Stimulated activated naive B cell treated with anti-CD40 and anti-IgM and Interleukin-4, amounts not matched to agents 10 μg/mL and 1 μg/mL and 100 μg/mL, for 72 hours (primary cell): ENCODE results near the gene FUT7.
"Not testable (repeated sequence)": the region's sequence is repeated elsewhere in the genome, so short reads cannot be mapped to it uniquely, and the experiment has no call there.

ENCODE experiments used
- ATAC-seq, 2 donors: fragments of 150-1000 bp; cut with Tn5 transposase; replicated peaks; 2 replicates each; pipeline ENCODE4 v1.10.0; 2021; ENCODE audit warnings: moderate library complexity in 1 of 2
- DNase-seq: peaks from one replicate; pipeline ENCODE4 v3.0.0; 2021
- H3K27ac Mint-ChIP-seq: one replicate; pipeline ENCODE4 v1.8.0; 2022; ENCODE audit warnings: mild to moderate bottlenecking, mixed read lengths
- H3K27me3 Mint-ChIP-seq, 2 donors: one replicate each; pipeline ENCODE4 v1.8.0; 2022; ENCODE audit warnings: mixed read lengths in 2 of 2
- H3K36me3 Mint-ChIP-seq, 2 donors: one replicate each; pipeline ENCODE4 v1.8.0; 2022; ENCODE audit warnings: mixed read lengths in 2 of 2, mild to moderate bottlenecking in 1 of 2
- H3K4me1 Mint-ChIP-seq, 2 donors: one replicate each; pipeline ENCODE4 v1.8.0; 2022; ENCODE audit warnings: mixed read lengths in 2 of 2, mild to moderate bottlenecking in 1 of 2
- H3K4me3 Mint-ChIP-seq, 2 donors: one replicate each; pipeline ENCODE4 v1.8.0; 2022; ENCODE audit warnings: mild to moderate bottlenecking in 2 of 2, mixed read lengths in 2 of 2, moderate library complexity in 1 of 2
- H3K9me3 Mint-ChIP-seq, 2 donors: one replicate each; pipeline ENCODE4 v1.8.0; 2022; ENCODE audit warnings: mixed read lengths in 2 of 2, mild to moderate bottlenecking in 1 of 2

Gene FUT7

DNA sequence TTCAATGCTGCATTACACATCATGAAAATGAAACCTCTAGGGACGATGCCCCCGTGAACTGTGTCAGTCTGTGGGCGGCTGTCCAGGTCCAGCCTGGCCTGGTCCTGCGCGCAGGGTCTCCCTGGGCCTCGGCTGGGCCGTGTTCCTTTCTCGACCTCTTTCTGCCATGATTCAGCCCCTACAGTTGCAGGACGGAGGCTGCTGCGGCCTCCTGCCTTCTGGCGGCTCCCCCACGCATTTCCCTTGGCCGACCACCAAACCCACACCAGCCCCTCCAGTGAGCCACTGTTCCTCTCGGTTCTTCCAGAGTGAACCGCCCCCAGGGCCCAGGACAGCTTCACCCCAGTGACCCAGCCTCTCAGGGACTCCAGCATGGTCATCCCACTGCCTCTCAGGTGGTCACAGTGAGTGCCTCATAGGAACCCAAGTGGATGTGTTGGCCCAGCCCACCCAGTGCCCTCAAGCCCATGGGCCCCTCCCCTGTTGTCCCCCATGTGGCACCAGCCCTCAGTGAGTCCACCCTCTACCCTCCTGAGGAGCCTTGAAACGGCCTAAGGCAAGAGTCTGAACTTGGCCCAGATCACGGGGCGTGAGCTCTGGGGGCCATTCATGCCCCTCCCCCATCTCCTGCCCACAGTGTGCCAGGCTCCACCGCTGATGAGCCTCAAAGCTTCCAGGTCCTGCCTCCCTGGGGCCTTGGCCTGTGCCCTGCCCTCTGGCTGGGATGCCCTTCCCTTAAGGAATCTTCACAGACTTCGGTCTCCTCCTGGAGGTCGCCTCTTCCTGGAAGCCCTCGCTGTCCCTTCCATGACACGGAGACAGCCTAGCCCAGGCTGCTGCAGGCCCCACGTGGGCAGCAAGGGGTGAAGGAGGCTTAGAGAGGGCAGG is 25.5 kb downstream of the FUT7 start:
- no peak for DNase-seq
- Mint-ChIP-seq H3K4me1 (peaks cover 6 to 7% of the 10 kb centered on the region in 2 donors), H3K36me3 (peaks cover under 1 to 1% of the 10 kb centered on the region in 2 donors), H3K4me3 (no peak overlapping the region), H3K27me3 (peaks cover 0 to 3% of the 10 kb centered on the region in 2 donors), H3K9me3 (peaks cover 4 to 5% of the 10 kb centered on the region in 2 donors), H3K27ac (no peak overlapping the region)
- ATAC-seq = no peak

DNA sequence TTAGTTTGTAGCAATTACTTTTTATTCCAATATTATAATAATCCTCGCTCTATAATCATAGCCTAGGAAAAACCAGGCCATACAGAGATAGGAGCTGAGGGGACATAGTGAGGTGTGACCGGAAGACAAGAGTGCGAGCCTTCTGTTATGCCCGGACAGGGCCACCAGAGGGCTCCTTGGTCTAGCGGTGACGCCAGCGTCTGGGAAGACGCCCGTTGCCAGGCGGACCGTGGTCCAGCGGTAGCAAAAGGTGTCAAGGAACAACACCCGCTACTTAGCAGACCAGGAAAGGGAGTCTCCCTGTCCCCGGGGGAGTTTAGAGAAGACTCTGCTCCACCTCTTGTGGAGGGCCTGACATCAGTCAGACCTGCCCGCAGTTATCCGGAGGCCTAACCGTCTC is 27.6 kb downstream of the FUT7 start:
- H3K9me3 Mint-ChIP-seq, H3K4me3 Mint-ChIP-seq, H3K36me3 Mint-ChIP-seq, ATAC-seq, H3K27ac Mint-ChIP-seq, H3K27me3 Mint-ChIP-seq, DNase-seq: not testable (repeated sequence)
- peaks cover 12 to 24% of the 10 kb centered on the region in 2 donors for H3K4me1 Mint-ChIP-seq

DNA sequence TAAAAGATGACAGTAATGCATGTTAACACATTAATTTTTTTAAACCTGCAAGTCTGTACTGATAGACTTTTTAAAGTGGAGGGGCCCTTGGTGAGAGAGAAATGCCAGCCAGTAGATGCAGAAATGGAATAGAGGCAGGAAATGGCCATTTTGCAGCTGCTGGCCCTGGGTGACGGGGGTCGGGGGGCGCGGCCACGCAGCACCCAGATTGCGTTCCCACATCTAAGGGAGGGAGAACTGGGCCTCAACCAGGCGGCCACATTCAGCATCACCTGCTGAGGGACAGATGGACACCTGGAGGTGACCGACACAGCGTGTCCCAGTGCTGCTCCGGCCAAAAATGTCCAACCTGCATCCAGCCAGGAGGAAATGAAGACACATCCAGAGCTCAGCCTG is 29.2 kb downstream of the FUT7 start:
- no peak for DNase-seq
- no peak for ATAC-seq
- no peak overlapping the region for H3K4me3 Mint-ChIP-seq
- no peak overlapping the region for H3K27ac Mint-ChIP-seq
- H3K4me1 Mint-ChIP-seq = peaks cover 22 to 37% of the 10 kb centered on the region in 2 donors
- peaks cover 4 to 5% of the 10 kb centered on the region in 2 donors for H3K9me3 Mint-ChIP-seq
- no peaks in the 10 kb centered on the region for H3K36me3 Mint-ChIP-seq
- peaks cover 3 to 8% of the 10 kb centered on the region in 2 donors for H3K27me3 Mint-ChIP-seq

DNA sequence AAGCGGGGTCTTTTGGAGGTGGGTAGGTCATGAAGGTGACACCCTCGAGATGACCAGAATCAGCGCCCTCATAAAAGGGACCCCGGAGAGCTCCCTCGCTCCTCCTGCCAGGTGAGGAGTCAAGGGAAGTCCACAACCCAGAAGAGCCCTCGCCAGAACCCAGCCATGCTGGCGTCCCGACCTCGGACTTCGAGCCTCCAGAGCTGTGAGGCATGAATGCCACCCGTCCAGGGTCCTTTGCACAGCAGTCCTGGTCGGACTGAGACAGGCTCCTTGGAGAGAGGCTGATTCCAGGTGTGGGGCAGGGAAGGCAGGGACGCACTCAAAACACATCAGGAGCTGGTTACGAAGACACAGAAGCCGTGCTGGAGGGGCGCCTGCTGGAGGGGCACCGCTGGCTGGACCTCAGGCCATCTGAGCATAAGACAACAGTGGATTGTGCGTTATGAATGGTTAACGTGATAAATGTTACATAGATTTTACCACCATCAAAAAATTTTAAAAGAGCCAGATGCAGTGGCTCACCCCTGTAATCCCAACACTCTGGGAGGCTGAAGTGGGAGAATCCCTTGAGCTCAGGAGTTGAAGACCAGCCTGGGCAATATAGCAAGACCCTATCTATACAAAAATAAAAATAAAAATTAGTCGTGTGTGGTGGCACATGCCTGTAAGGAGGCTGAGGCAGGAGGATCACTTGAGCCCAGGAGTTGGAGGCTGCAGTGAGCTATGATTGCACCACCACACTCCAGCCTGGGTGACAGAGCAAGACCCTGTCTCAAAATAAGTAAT is 29.8 kb downstream of the FUT7 start:
- ATAC-seq = no peak
- H3K9me3 Mint-ChIP-seq = peaks cover 4 to 5% of the 10 kb centered on the region in 2 donors
- no peak overlapping the region for H3K4me3 Mint-ChIP-seq
- peaks cover 24 to 43% of the 10 kb centered on the region in 2 donors for H3K4me1 Mint-ChIP-seq
- H3K27ac Mint-ChIP-seq = no peak overlapping the region
- no peaks in the 10 kb centered on the region for H3K36me3 Mint-ChIP-seq
- H3K27me3 Mint-ChIP-seq = peaks cover 3 to 13% of the 10 kb centered on the region in 2 donors
- no peak for DNase-seq

DNA sequence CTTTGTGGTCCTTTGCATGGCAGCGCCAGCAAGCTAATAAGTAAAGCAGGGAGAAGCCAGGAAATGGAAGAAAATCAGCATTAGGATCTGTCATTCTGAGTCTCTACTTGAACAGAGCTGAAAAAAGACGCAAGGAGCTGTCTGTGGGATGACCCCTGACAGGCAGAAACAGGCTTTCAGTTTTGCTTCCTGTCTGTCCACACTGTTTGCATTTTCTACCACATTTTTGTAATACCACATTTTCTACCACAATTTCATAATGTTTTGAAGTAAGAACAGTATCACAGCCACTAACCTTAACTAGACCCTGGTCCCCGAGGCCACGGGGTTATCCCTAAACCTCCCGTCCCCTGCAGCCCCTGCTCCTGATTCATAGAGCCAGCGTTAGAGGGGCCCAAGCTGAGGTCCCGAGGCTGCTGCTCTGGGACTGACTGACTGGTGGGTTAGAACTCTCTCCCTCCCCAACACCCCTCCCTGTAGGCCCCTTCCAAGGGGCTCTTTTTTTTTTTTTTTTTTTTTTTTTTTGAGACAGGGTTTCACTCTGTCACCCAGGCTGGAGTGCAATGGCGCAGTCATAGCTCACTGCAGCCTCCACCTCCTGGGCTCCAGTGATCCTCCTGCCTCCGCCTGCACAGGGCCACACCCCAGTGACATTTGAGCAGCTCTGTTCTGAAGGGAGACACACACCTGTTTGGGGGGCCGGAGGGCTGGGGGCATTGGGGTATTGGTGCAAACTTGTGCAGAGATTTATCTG is 31.5 kb downstream of the FUT7 start:
- H3K4me1 Mint-ChIP-seq = peaks cover 29 to 49% of the 10 kb centered on the region in 2 donors
- H3K9me3 Mint-ChIP-seq = peaks cover 4 to 5% of the 10 kb centered on the region in 2 donors
- peak overlapping the region; percentile 15 to 44 for H3K4me3 Mint-ChIP-seq
- DNase-seq (no peak), ATAC-seq (peak; percentile 80 to 86)
- H3K36me3 Mint-ChIP-seq = peaks cover 0 to 3% of the 10 kb centered on the region in 2 donors
- peaks cover 3 to 22% of the 10 kb centered on the region in 2 donors for H3K27me3 Mint-ChIP-seq
- peak overlapping the region; percentile 83 for H3K27ac Mint-ChIP-seq

DNA sequence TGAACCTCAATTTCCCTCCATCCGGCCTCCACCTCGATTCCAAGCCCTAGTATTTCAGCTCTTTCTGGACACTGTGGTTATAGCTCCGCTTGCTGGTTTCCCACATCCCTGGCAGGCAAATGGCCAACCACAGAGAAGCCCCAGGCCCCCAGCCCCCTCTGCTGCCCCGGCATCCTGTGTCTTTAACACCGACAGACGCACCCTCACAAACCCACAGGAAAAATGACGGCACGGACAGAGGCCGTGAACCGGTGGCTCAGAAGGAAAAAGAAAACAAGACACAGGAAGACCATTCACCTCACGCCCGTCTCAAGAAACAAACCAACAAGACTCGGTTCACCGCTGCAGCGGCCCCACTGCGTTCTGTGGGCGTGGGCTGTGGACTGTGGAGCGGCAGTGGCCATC is 34.1 kb downstream of the FUT7 start:
- Mint-ChIP-seq H3K27me3 (peaks cover 0 to 22% of the 10 kb centered on the region in 2 donors), H3K4me1 (peaks cover 34 to 62% of the 10 kb centered on the region in 2 donors), H3K27ac (peak overlapping the region; percentile 15), H3K4me3 (peak overlapping the region; percentile 1 to 3), H3K9me3 (no peaks in the 10 kb centered on the region), H3K36me3 (peaks cover 8 to 18% of the 10 kb centered on the region in 2 donors)
- DNase-seq (no peak), ATAC-seq (no peak)

DNA sequence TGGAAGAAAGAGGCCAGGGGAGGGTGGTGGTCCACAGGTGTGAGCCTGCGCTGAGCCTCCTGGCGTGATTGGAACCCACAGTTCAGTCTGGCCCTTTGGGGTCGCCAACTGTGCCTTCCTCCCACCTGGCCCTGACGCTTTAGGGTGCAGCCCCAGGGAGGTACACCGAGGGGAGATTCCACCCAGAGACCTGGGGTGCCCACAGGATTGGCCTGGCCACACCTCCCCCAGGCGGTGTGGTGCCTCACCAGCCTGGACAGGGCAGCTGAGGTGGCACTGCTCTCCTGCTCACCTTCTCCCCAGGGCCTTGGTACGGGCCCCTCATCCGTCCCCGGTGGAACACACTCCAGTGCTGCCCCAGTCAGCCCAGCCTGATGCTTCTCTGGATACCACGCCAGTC is 34.5 kb downstream of the FUT7 start:
- ATAC-seq = no peak
- H3K9me3 Mint-ChIP-seq = no peaks in the 10 kb centered on the region
- peak overlapping the region in 1 of 2 donors; percentile 3 for H3K4me3 Mint-ChIP-seq
- H3K27ac Mint-ChIP-seq = no peak overlapping the region
- H3K27me3 Mint-ChIP-seq = peaks cover 0 to 22% of the 10 kb centered on the region in 2 donors
- H3K36me3 Mint-ChIP-seq = peaks cover 11 to 18% of the 10 kb centered on the region in 2 donors
- H3K4me1 Mint-ChIP-seq = peaks cover 34 to 67% of the 10 kb centered on the region in 2 donors
- no peak for DNase-seq

DNA sequence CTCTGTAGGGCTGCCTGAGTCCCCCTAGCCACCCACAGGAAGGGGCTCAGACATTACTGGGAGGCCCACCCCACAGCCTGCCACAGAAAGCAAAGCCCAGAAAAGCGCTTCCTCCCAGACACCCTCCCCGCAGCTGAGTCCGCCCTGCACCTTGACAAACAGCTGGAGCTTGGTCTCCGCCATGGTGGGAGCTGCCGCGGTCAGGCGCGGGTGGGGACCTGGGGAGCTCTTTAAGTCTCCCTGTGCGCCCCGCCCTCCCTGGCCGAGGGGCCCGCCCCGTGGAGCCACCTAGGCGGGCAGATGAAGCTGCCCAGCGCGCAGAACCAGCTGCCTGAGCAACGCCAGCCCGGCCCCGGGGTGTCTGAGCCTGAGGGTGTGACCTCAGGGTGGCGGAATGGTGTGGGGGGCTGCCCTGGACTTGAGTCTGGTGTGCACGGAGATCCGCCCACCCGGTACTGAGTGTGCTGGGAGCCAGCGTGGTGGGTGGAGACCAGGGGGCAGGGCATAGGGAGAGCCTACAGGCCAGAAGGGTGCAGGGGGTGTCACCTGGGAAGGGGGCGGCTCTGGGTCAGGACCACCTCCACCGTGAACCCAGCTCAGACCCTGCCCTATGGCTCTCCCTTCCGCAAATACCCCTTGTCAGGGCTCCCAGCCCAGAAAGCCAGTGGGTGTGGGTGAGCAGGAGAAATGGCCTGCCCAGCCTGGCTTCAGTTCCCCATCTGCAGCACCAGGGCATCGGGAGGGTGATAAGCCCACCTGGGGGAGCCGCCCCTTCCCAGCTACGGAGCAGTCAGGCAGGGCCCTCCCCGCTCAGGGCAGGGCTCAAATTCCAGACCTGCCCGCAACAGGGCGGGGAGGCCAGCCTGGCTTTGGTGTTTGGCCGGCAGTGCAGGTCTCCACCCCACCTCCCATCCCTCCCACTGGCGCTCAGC is 35.3 kb downstream of the FUT7 start, which contains the start of gene CLIC3:
CLIC3 (minus strand) TSS at position 208 of the 932 bp plus-strand sequence; CDS start at position 183, 25 bp downstream.
- Mint-ChIP-seq H3K9me3 (no peaks in the 10 kb centered on the region), H3K27ac (peak within 1 kb of the TSS; percentile 51), H3K4me1 (peaks cover 34 to 70% of the 10 kb centered on the region in 2 donors), H3K27me3 (peaks cover 0 to 22% of the 10 kb centered on the region in 2 donors), H3K4me3 (peak within 1 kb of the TSS; percentile 56 to 69), H3K36me3 (peaks cover 12 to 18% of the 10 kb centered on the region in 2 donors)
- ATAC-seq (no peak), DNase-seq (no peak)

DNA sequence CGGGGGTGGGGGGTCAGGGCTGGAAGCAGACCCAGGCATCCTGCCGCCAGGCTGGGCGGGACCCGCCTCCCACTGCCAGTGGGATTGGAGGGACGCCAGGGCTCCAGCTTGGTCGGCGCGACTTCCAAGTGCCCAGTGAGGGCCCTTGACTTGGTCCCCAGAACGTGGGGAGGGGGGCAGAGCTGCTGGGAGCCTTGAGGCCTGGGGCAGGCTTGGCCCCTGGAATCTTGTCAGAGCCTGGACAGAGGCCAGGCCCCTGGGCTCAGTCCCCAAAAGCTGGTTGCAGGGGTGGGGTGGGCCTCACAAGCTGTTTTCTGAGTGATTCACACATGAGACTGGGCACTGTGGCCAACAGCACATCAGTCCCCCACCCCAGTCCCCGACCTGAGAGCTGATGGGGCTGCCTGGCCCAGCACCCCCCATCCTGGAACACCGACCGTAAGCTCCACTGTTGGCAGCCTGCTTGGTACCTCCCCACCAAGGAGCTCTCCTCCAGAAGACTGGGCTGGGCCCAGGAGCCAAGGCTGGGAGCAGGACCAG is 36.0 kb downstream of the FUT7 start:
- no peak overlapping the region for H3K27ac Mint-ChIP-seq
- H3K4me3 Mint-ChIP-seq = peak overlapping the region in 1 of 2 donors; percentile 69
- peaks cover 12 to 18% of the 10 kb centered on the region in 2 donors for H3K36me3 Mint-ChIP-seq
- H3K27me3 Mint-ChIP-seq = peaks cover 0 to 23% of the 10 kb centered on the region in 2 donors
- ATAC-seq (no peak), DNase-seq (no peak)
- H3K9me3 Mint-ChIP-seq = no peaks in the 10 kb centered on the region
- peaks cover 34 to 72% of the 10 kb centered on the region in 2 donors for H3K4me1 Mint-ChIP-seq

DNA sequence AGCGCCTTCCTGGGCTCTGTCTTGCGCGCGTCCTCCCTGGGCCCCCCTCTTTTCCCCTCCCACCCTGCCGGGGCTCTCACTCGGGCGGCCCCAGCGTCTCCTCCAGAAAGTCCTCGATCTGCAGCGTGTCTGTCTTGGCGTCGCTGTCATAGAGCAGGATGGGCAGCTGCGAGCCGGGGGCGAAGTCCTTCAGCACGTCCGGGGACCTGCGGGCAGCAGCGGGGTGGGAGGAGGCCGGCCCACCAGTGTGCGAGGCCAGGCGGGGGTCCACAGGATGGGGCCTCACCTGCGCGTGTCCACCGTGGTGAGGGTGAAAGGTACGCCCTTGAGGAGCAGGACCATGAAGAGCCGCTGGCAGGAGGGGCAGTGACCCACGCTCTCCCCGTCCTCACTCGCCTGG is 36.5 kb downstream of the FUT7 start:
- ATAC-seq (no peak), DNase-seq (no peak)
- no peak overlapping the region for H3K4me3 Mint-ChIP-seq
- peaks cover 0 to 28% of the 10 kb centered on the region in 2 donors for H3K27me3 Mint-ChIP-seq
- H3K4me1 Mint-ChIP-seq = peaks cover 31 to 67% of the 10 kb centered on the region in 2 donors
- H3K36me3 Mint-ChIP-seq = peaks cover 12 to 18% of the 10 kb centered on the region in 2 donors
- H3K9me3 Mint-ChIP-seq = no peaks in the 10 kb centered on the region
- no peak overlapping the region for H3K27ac Mint-ChIP-seq

DNA sequence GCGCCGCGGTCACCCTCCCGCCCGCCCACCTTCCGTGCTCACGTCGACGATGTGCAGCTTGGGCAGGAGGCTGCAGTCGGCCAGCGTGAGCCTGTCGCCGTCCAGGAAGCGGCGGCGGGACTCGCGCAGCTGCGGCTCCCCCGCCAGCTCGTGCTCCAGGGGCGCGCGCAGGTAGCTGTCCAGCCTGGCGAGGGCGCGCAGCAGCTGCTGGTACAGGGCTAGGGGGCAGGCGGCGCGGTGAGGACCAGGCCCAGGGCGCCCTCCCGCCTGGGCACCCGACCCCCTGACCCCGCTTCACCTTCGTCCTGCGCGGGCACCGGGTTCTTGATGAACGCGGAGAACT is 37.0 kb downstream of the FUT7 start:
- peaks cover 5 to 33% of the 10 kb centered on the region in 2 donors for H3K27me3 Mint-ChIP-seq
- DNase-seq = no peak
- no peaks in the 10 kb centered on the region for H3K9me3 Mint-ChIP-seq
- H3K36me3 Mint-ChIP-seq = peaks cover 12 to 18% of the 10 kb centered on the region in 2 donors
- no peak overlapping the region for H3K27ac Mint-ChIP-seq
- no peak overlapping the region for H3K4me3 Mint-ChIP-seq
- peaks cover 29 to 64% of the 10 kb centered on the region in 2 donors for H3K4me1 Mint-ChIP-seq
- no peak for ATAC-seq

DNA sequence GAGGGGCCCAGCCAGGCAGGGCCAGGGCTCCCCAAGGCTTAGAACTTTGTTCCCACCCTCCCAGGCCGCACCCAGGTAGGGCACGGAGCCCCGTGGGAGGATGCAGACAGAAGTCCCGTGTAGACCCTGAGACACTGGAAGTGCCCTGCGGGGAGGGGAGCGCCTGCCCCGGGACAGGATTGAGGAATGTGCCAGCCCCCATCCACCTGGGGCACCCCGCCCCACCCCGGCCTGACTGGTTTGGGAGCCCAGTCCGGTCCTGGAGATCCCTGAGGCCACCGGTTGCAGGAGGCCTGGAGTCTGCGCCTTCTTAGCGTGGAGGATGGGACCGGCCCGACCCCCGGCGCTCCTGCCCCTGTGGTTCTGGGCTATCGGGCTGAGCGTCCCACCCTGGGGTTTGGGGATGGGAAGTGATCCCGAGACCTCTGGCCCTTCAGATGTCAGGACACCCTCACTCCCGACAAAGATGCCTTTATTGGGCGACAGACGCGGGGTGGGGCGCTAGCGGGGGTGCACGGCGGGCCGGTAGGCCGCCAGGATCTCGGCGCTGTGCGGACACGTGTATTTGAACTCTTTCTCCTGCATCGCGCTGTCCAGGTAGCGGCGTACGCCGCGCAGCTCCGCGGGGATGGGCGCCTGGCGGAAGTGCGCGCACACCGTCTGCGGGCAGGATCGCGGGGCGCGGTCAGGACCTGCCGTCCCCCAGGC is 37.6 kb downstream of the FUT7 start:
- no peaks in the 10 kb centered on the region for H3K9me3 Mint-ChIP-seq
- peaks cover 8 to 38% of the 10 kb centered on the region in 2 donors for H3K27me3 Mint-ChIP-seq
- no peak overlapping the region for H3K4me3 Mint-ChIP-seq
- peaks cover 28 to 62% of the 10 kb centered on the region in 2 donors for H3K4me1 Mint-ChIP-seq
- DNase-seq (no peak), ATAC-seq (no peak)
- H3K36me3 Mint-ChIP-seq = peaks cover 12 to 18% of the 10 kb centered on the region in 2 donors
- H3K27ac Mint-ChIP-seq = no peak overlapping the region
